Measurements from ENCODE around the gene HIC1.

DNA sequence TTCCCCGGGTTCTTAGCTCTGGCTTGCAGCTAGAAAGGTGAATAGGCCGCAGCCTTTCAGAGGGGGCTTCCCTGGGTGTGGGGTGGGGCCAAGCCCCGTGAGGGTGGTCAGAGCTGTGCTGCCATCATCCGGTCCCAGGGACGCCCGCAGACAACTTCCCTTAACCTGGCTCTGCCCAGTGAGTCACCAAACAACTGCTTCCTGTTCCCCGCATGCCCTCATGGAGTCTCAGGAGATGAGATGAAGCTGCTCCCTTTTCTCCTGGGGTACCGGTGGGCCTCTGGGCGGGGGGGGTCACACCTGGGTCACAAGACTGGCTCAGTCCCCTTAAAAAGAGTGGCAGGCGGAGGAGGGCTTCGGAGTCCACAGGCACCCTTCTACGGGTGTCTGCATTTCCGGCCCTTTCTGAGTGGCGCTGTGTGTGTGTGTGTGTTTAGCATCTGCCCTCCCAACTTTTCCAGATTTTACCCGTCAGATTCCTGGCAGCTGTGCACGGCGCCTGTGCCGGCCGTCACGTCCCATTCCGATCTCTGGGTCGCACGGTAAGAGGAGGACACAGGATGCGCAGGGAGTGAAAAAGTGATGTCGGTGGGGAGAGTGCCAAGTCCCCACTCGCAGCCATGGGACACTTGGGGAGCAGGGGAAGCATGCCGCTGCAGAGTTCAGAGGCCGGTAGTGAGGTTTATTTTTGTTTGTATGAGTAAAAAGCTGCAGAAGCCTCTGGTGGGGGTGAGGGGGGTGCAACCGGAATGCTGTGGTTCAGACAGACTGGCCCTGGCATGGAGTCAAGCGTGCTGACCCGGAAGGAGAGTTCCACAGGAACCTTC lies 16.8 kb downstream of the HIC1 start:
- TF ChIP-seq, protein P1, sequence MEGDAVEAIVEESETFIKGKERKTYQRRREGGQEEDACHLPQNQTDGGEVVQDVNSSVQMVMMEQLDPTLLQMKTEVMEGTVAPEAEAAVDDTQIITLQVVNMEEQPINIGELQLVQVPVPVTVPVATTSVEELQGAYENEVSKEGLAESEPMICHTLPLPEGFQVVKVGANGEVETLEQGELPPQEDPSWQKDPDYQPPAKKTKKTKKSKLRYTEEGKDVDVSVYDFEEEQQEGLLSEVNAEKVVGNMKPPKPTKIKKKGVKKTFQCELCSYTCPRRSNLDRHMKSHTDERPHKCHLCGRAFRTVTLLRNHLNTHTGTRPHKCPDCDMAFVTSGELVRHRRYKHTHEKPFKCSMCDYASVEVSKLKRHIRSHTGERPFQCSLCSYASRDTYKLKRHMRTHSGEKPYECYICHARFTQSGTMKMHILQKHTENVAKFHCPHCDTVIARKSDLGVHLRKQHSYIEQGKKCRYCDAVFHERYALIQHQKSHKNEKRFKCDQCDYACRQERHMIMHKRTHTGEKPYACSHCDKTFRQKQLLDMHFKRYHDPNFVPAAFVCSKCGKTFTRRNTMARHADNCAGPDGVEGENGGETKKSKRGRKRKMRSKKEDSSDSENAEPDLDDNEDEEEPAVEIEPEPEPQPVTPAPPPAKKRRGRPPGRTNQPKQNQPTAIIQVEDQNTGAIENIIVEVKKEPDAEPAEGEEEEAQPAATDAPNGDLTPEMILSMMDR (conservative IDR thresholded peaks at IDR 0.05) = no peak
- TF ChIP-seq ZFX (IDR thresholded peaks at IDR 0.05) = no peak
